Stimulated activated CD8-positive, alpha-beta memory T cell treated with anti-CD3 and anti-CD28 coated beads, Interleukin-7, amount 100 ng/mL, for 48 hours (primary cell): ENCODE measurements around the gene APC2.
A peak's percentile ranks its signal among the peaks of the same experiment; 100 is the strongest.
"Not testable (repeated sequence)": the region's sequence is repeated elsewhere in the genome, so short reads cannot be mapped to it uniquely, and the experiment has no call there.

ENCODE experiments used
- DNase-seq, 2 donors: peaks; one replicate each; pipeline ENCODE4 v3.0.0-alpha.2; 2020; ENCODE audit warnings: low read depth in 1 of 2; ENCODE audit errors: extremely low read depth in 1 of 2

Gene APC2

DNA sequence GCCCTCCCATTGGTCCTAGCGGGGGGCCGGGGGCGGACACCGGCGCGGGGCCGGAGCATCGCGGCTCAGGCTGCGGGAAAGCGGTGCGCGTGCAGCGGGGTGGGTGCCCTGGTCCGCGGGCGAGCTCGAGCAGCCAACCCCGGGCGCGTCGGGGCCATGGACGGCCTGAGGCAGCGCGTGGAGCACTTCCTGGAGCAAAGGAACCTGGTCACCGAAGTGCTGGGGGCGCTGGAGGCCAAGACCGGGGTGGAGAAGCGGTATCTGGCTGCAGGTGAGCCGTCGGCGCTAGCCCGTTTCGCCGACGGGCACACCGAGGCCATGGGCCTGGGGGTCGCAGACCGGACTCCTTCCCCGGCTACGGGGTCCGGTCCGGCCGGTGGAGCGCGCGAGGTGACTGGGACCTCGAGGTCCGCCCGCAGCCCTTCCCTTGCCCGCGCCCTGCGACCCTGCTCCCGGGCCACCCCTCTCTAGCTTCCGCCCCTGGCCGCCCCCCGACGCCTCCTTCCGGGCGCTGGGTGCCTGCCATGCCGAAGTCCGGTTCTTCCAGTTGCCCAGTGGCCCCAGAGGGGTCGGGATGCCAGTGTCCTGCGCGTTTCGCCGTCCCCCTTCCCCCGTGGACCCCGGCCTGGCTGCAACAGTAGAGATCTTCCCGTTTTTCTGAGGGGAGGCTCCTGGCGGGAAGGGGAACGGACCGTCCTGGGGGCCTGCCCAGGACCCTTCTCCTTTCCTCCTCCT, 41.4 kb downstream of the APC2 start, which contains the start of gene REEP6:
Gene REEP6 (plus strand): TSS at position 68 of the 735 bp plus-strand sequence. CDS start 89 bp downstream, at position 157.
- no peak for DNase-seq

DNA sequence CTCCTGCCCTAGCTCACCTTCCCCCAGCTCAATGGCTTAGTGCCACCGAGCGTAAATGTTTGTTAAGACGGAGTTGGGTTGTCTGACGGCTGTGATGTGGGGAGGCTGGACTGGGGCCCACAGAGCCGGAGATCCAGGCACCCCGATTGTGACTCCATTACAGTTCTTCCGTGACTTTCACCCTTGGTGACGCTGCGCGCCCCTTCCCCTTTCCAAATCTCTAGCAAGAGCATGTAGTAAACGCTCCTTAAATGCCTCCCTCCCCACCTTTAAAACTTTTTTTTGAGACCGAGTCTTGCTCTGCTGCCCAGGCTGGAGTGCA, 41.9 kb downstream of the APC2 start:
- no peak for DNase-seq

DNA sequence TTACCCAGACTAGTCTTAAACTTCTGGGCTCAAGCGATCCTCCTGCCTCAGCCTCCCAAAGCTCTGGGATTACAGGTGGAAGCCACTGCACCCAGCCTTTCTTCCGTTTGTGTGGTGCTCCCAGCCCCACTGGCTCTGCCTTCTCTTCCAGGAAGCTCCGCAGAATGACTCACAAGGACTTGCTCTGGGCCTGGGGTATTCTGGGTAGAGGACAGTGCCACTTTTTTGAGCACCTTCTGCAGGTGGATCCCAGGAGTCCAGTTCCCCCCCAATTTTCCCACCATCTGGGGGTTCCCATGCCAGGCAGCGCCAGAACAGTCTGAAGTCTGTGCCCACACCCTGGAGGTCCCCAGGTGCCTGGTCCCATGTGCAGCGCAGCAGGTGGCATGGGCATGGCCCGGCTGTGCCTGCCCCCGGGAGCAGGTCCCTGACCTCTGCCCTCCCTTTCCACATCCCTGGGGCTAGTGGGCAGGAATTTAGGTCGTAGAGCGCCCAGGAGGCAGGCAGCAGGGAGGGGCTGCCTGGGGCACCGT, 42.6 kb downstream of the APC2 start:
- no peak for DNase-seq

DNA sequence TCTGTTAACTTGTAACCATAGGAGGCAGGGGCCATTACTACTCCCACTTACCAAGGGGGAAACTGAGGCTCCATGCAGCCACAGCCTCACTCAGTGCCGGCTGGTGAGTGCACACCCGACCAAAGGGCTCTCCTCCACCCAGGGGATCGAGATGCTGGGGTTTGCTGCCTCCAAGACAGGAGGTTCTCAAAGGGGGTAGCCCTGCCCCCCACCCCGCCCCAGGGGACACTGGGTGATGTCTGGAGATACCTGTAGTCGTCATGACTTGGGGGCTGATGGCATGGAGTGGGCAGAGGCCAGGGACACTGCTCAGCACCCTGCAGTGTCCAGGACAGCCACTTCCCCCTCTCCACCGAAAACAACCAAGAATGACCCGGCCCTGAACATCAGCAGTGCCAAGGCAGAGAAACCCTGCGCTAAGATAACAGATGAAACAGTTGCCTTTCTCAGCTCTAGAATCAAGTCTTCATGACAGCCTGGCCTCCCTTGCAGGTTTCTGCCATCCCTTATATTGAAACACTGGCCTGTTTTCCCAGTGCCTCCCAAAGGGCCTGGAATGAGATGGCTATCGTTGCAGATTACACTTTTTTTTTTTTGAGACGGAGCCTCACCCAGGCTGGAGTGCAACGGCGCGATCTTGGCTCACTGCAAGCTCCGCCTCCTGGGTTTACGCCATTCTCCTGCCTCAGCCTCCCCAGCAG, 44.3 kb downstream of the APC2 start:
- DNase-seq = no peak

DNA sequence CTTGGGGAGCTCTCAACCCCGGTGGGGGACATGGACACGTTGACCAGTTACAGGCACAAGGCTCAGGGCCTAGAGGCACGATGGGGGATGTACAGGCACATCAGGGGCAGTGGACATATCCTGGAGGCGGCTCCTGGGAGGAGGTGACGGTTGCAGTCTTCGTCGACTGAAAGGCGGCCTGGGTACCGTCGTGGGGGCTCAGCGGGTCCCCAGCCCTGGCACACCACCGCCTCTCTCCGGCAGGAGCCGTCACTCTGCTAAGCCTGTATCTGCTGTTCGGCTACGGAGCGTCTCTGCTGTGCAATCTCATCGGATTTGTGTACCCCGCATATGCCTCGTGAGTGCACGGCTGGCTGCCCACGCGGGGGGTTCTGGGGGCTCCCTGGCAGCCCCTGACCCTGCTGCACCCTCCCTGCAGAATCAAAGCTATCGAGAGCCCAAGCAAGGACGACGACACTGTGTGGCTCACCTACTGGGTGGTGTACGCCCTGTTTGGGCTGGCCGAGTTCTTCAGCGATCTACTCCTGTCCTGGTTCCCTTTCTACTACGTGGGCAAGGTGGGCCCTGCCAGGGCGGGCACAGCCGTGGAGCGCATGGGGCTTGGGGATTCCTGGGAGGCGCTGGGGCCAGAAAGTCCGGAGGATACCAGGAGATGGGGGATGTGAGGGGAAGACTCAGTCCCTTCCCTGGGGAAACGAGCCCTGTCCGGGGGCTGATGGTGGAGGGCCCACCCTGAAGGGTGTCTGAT, 45.3 kb downstream of the APC2 start:
- DNase-seq = no peak

DNA sequence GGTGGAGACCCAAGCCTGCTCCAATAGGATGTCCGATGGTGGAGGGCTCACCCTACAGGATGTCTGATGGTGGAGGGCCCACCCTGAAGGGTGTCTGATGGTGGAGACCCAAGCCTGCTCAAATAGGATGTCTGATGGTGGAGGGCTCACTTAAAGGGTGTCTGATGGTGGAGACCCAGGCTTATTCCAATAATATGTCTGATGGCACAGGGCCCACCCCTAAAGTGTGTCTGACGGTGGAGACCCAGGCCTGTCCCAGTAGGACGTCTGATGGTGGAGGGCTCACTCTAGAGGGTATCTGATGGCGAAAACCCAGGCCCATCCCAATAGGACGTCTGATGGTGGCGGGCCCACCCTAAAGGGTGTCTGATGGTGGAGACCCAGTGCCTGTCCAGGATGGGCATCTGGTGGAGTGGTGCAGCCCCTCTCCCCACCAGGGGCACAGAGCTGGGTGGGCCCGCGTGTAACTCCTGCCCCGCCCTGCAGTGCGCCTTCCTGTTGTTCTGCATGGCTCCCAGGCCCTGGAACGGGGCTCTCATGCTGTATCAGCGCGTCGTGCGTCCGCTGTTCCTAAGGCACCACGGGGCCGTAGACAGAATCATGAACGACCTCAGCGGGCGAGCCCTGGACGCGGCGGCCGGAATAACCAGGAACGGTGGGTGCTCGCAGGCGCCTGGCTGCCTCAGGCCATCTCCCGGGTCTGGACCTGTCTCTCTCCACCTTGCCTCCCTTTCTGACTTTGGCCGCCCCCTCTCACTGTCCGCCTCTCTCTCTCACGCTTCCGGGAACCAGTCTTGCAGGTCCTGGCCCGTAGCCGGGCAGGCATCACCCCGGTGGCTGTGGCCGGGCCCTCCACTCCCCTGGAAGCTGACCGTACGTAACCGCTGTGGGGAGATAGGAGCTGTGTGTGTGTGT, 46.1 kb downstream of the APC2 start:
- no peak for DNase-seq

DNA sequence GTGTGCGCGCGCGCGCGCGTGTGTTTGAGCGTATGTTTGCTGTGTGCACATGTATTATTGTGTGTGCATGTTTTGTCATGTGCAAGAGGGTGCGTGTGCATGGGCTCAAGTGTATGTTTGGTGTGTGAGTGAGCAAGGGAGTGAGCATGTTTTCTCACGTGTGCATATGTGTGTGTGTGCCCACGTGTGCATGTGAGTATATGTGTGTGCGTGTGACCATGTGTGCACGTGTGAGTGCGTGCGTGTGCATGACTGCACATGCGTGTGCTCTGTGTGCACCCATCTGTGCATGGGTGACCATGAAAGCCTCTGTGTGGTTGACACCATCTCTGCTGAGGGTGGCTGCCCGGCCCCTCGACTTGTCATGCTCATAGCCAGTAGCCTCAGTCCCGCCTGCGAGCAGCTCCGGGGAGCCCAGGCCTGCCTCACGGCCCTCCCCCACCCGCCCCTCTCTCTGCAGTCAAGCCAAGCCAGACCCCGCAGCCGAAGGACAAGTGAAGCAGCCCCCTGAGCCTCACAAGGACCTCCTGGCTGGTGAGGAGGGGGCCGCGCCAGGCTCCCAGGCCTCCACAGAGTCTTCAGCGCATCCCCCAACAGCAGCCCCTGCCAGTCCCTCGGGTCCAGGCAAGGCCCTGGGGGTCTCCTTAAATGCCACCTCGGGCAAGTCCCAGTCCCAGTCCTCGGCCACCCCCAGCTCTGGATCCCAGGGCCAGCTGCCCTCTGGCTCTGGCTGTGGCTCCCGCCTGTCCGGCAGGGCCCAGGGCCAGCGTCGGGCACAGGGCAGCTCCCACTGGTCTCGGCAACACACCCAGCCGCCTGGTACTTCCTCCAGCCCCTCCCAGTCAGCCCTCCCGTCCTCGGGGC, 47.0 kb downstream of the APC2 start:
- DNase-seq = no peak

DNA sequence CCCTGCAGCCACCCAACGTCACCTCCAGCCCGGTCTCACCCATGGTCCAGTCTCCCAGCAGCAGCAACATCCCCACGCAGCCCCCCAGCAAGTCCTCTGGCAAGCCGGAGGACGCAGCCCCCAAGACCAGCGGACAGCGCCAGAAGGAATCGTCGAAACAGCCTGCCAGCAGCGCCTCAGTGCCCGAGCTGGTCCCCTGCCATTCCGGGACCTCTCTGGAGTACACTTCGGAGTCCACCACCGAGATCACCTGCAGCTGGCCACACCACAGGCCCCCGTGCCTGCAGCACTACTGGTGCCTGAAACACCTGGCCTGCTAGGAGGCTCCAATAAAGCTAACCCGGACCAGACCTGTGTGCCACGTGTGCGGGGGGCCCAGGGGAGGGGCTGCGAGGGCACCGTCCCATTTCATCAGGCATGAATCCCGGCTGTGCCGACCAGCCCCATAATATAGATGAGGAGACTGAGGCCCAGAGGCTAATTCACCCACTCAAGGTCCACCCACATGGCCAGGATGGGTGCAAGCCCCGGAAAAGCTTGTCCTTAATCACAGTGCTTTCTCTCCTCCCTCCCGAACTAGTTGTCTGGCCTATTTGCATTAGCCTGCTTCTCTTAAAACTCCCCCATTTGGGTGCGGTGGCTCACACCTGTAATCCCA, 47.8 kb downstream of the APC2 start:
- DNase-seq = no peak

DNA sequence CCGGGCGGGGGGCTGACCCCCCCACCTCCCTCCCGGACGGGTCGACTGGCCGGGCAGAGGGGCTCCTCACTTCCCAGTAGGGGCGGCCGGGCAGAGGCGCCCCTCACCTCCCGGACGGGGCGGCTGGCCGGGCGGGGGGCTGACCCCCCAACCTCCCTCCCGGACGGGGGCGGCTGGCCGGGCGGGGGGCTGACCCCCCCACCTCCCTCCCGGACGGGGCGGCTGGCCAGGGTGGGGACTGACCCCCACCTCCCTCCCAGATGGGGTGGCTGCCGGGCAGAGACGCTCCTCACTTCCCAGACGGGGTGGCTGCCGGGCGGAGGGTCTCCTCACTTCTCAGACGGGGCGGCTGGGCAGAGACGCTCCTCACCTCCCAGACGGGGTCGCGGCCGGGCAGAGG, 49.3 kb downstream of the APC2 start:
- not testable (repeated sequence) for DNase-seq

DNA sequence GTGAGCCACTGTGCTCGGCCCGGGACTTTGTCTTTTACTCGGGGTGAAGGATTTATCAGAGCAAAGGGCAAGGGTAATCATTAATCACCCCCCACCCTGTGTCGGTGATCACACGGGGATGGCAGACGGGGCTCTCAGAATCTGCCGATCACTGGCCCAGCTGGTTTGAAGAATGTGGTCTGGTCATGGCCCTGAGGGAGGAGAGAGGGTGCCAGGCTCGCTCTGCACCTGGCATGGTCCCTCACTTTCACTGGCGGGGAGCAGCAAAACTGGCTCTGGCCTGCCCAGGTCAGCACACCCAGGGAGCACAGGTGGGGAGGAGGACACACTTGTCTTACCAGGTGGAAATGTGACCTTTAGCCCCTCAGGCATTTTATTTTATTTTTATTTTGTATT, 51.3 kb downstream of the APC2 start:
- DNase-seq = no peak

DNA sequence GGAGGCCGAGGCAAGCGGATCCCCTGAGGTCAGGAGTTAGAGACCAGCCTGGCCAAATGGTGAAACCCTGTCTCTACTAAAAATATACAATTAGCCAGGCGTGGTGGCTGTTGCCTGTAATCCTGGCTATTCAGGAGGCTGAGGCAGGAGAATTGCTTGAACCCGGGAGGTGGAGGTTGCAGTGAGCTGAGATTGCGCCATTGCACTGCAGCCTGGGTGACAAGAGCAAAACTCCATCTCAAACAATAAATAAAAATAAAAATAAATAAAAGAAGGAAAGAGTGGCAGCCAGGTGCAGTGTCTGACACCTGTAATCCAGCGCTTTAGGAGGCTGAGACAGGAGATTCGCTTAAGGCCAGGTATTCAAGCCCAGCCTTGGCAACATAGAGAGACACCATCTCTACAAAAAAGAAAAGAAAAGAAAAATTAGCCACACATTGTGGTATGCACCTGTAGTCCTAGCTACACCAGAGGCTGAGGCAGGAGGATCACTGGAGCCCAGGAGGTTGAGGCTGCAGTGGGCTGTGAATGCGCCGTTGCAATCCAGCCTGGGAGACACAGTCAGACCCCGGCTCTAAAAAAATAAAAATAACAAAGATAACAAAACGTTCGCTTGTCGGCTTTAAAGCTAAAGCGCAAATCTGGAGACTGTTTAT, 52.6 kb downstream of the APC2 start:
- no peak for DNase-seq

DNA sequence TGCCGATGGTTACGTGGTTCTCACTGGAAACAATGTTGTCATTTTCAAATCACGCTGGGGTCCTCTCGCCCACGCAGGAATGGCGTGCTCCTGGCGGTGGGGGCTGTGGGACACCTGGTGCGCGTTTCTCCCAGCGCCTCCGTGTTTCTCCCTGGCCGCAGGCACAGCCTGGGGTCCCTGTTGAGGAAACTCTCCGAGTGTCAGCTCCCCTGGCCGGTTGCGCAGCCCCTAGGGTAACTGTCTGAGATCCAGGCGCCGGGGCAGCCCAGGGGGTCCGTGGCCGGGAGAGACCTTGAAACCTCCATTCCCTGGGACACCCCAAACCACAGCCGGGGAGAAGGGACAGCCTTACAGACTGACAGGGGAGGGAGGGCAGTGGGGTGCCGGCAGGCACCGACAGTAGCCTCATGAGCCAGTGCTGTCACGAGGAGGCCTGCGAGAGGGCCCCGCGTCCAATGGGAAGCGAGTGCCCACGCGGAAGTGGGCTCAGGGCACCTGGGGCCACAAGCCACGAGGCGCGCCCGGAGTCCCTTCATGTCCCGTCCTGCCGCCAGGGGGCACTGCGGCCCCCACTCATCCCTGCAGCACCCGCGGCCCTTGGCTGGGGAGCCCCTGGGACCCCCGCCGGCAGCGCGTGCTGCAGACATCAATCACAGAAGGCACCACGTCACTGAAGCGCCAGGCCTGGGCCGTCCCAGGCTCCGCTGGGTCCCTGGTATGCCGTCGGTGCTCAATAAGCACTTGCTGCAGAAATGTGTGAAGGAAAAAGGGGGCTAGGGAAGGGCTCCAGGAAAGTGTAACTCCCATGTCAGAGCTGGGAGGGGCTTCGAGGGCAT, 53.4 kb downstream of the APC2 start:
- peak; percentile 45 to 57 for DNase-seq

DNA sequence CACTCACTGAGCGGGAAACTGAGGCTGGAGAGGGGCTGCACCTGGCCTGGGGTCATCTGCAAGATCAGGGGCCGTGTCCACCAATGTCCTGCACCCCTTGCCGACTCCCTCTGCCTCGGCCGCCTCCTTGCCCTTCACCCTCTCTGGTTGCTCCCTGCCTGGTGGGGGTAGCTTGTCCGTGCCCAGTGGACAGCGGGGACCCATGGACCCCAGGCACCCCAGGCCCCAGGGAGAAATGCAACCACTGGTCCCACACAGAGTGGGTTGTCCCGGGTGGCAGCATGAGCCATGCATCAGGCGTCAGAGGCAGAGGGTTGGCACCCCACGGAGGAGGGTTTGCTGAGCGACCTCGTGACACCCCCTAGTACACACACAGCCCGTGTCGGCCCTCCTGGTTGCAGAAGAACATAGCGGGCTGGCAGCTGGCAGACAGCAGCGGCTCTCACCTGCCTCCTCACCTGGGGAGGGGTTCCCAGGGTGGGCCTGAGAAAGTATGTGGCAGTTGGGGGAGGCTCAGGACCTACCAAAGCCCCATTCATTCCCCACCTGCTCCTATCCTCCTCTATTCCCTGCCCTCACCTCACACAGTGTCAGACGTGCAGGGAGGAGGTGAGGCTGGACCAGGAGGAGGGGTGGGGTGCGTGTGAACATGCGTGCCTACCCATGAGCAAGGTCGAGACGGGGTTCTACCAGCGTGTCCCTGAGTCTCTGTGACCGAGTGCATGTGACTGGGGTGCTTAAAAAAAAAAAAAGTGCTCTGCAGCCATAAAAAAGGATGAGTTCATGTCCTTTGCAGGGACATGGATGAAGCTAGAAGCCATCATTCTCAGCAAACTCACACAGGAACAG, 54.2 kb downstream of the APC2 start:
- DNase-seq = no peak

DNA sequence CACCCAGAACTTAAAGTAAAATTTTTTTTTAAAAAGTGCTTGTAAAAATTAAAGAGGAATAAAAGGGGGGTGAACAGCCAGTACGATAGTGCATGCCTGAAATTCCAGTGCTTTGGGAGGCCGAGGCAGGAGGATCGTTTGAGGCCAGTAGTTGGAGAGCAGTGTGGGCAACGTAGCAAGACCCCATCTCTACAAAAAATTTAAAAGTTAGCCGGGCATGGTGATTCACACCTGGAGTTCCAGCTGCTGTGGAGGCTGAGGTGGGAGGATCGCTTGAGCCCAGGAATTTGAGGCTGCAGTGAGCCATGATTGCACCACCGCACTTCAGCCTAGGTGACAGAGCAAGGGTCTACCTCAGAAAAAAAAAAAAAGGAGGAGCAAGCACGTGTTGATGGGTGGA, 55.1 kb downstream of the APC2 start:
- no peak for DNase-seq

DNA sequence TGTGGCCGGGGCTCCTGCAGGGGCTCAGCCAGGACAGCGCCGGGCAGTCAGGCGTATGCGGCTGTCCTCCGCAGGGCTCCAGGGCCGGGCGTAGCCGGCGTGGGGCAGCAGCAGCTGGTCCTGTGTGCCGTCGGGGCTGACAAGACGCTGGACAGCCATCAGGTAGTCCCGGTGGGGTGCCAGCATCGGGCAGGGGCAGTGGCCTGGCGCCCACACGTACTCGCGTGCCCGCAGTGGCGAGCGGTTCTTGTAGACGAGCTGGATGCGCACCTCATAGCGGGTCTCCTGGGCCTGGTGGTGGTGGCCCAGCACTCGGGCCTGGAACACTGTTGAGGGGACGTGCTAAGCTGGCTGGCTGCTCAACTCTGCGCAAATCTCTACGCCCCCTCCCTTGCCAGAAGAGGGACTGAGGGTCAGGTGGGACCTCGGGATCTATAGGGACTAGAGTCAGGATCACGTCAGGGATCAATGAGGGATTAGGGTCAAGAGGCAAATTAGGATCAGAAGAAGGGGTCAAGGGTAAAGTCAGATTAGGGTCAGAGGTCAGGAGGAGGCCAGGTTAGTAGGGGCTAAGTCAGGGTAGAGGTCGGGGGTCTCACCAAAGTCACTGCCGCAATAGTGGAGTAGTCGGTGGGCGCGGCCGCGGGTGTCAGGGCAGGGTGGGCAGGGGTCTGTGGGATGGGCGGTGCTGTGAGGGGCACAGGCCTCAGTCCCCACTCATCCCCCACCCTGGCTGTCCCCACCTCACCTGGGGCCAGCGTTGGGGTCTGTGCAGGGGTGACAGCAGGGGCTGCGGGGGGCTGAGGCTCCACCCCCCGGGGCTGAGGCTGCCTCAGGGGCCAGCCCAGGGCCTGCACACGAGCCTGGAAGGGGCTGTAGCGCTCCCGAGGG, 56.3 kb downstream of the APC2 start:
- DNase-seq = no peak

DNA sequence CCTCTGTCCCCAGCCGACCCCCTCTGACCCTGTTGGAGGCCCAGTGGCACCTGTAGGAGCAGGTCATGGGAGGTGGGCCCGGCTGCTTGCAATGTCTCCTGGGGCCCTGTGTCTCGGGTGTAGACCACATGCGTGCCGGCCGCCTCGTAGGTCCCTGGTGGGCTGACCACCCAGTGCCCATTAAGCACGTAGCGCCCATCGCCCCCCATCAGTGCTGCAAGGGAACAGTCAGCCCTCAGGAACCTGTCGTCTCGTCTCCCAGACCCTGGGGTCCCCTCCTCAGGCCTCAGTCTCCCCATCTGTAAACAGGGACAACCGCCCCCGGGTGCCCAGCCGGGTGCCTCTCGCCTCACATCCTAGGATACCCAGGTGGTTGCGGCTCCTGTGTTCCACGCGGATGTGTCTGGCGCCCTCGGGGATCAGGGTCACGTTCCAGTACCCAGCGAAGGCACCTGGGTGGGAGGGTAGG, 57.3 kb downstream of the APC2 start:
- DNase-seq = no peak
